GM18858 (cell line): ENCODE measurements around the gene RNF186.
"Not testable (repeated sequence)": the region's sequence is repeated elsewhere in the genome, so short reads cannot be mapped to it uniquely, and the experiment has no call there.

Experiments used
- ATAC-seq: cut with Tn5 transposase; IDR thresholded peaks from one replicate; pipeline ENCODE4 v1.9.1; 2021; ENCODE audit not compliant: unreplicated experiment

The RNF186 gene

GRCh38 chr1:19797827-19798226 is 17.3 kb downstream of the RNF186 start:
- ATAC-seq: no peak

- ATAC-seq: no peak
Observed at GRCh38 chr1:19794583-19794982, 20.5 kb downstream of the RNF186 start.

- ATAC-seq: no peak
Observed at GRCh38 chr1:19793360-19794046, 21.6 kb downstream of the RNF186 start.

- no peak for ATAC-seq
Observed at GRCh38 chr1:19792237-19793002, 22.7 kb downstream of the RNF186 start.

GRCh38 chr1:19790061-19790975 is 24.8 kb downstream of the RNF186 start:
- ATAC-seq: not testable (repeated sequence)

- ATAC-seq: no peak
Observed at GRCh38 chr1:19786988-19787423, 28.1 kb downstream of the RNF186 start.

- ATAC-seq: no peak
Observed at GRCh38 chr1:19785660-19786059, 29.4 kb downstream of the RNF186 start.

GRCh38 chr1:19780267-19780877 is 34.7 kb downstream of the RNF186 start:
- no peak for ATAC-seq

- no peak for ATAC-seq
Observed at GRCh38 chr1:19776933-19777332, 38.1 kb downstream of the RNF186 start.

- no peak for ATAC-seq
Observed at GRCh38 chr1:19776287-19776686, 38.8 kb downstream of the RNF186 start.

- no peak for ATAC-seq
Observed at GRCh38 chr1:19775831-19776230, 39.3 kb downstream of the RNF186 start.

GRCh38 chr1:19775317-19775716 is 39.8 kb downstream of the RNF186 start:
- ATAC-seq: no peak

- no peak for ATAC-seq
Observed at GRCh38 chr1:19774180-19774785, 40.8 kb downstream of the RNF186 start.

- ATAC-seq: no peak
Observed at GRCh38 chr1:19773485-19773884, 41.6 kb downstream of the RNF186 start.

GRCh38 chr1:19772053-19772452 is 43.0 kb downstream of the RNF186 start:
- no peak for ATAC-seq

- ATAC-seq: no peak
Observed at GRCh38 chr1:19771350-19771749, 43.7 kb downstream of the RNF186 start.

GRCh38 chr1:19770436-19771190 is 44.5 kb downstream of the RNF186 start:
- no peak for ATAC-seq

GRCh38 chr1:19769211-19769932 is 45.7 kb downstream of the RNF186 start:
- no peak for ATAC-seq
